AG09309 (cell line): ENCODE data around the gene DNAAF2.

Source experiments
- DNase-seq: peaks from one replicate; pipeline ENCODE4 v3.0.0-alpha.2; 2010; ENCODE audit warnings: low read depth
- H3K4me3 ChIP-seq: 2 replicates; pipeline ENCODE4 v1.5.1; 2011; ENCODE audit warnings: mild to moderate bottlenecking, low read depth, low read length, moderate library complexity; ENCODE audit not compliant: control insufficient read depth
- CTCF ChIP-seq: IDR thresholded peaks from 2 replicates; pipeline ENCODE4 v1.5.1; 2011; ENCODE audit warnings: mild to moderate bottlenecking, low read depth, low read length, inconsistent platforms; ENCODE audit not compliant: insufficient read depth, control insufficient read depth; ENCODE audit errors: missing control alignments

Gene DNAAF2

GRCh38 chr14:49654511-49654910, 19.5 kb upstream of the DNAAF2 start:
- TF ChIP-seq CTCF = no peak
- no peak overlapping the region for H3K4me3 ChIP-seq
- DNase-seq = no peak

GRCh38 chr14:49653508-49653907, 18.5 kb upstream of the DNAAF2 start:
- TF ChIP-seq CTCF = no peak
- no peak overlapping the region for H3K4me3 ChIP-seq
- no peak for DNase-seq

- DNase-seq = no peak
- H3K4me3 ChIP-seq = no peak overlapping the region
- no peak for TF ChIP-seq CTCF
Observed at GRCh38 chr14:49642163-49642562, 7.1 kb upstream of the DNAAF2 start.

GRCh38 chr14:49641697-49642129, 6.7 kb upstream of the DNAAF2 start:
- TF ChIP-seq CTCF = no peak
- DNase-seq = no peak

GRCh38 chr14:49640540-49641417, 5.7 kb upstream of the DNAAF2 start:
- DNase-seq = no peak
- TF ChIP-seq CTCF = no peak
- no peak overlapping the region for H3K4me3 ChIP-seq

More at GRCh38 chr14:49641697-49642129, 6.7 kb upstream of the DNAAF2 start:
- H3K4me3 ChIP-seq = no peak overlapping the region

GRCh38 chr14:49637534-49638078, 2.6 kb upstream of the DNAAF2 start:
- no peak for TF ChIP-seq CTCF
- H3K4me3 ChIP-seq = no peak overlapping the region
- no peak for DNase-seq
